Measurements from ENCODE around the gene PEX19.
A peak's percentile ranks its signal among the peaks of the same experiment; 100 is the strongest.
"Not testable (repeated sequence)": the region's sequence is repeated elsewhere in the genome, so short reads cannot be mapped to it uniquely, and the experiment has no call there.

Gene PEX19

DNA sequence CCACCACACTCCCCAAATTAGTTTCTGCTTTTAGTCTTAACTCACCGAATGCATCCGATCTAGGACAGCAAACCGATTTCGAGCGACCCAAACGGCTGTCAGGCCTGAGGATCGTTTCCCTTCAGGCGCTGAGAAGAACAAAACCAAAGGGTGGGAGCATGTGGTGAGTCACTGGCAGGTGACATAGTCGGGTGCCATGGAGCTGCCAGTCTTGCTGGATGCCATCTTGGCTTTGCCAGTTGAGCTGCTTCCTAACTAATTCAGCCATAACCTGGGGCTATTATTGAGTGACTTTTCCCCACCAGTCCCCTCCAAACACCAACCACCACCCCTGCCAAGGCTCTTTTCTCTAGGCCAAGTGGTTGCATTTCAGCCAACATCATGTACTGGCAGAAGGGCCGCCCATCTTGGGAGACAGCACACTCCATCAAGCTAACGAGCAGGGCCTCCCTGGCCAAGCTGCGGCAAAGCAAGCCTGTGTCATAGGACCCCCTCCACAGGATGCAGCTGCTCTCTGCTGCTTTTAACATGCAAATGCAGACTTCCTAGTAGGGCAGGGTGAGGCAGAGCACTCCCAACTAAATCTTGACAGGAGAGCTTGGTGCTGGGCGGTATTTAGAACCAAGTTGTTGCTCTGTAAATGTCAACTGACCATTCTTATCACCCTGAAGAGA, 22.3 kb upstream of the PEX19 start:
- Histone ChIP-seq H3K9me3 (ENCODE audit: low read length) (no peaks in the 10 kb centered on the region), H3K27ac (ENCODE audit: low read depth, low read length) (no peak overlapping the region), H3K36me3 (ENCODE audit: insufficient read depth, low read length) (peaks cover 82% of the 10 kb centered on the region), H3K4me1 (ENCODE audit: insufficient read depth, low read length) (no peaks in the 10 kb centered on the region), H3K9ac (ENCODE audit: low read length) (no peak overlapping the region), H3K4me3 (ENCODE audit: low read depth in 1 of 2, low read length in 2 of 2) (no peak overlapping the region), H3K27me3 (ENCODE audit: control insufficient read depth in 1 of 2, insufficient read depth in 2 of 2, low read length in 2 of 2) (no peaks in the 10 kb centered on the region)

DNA sequence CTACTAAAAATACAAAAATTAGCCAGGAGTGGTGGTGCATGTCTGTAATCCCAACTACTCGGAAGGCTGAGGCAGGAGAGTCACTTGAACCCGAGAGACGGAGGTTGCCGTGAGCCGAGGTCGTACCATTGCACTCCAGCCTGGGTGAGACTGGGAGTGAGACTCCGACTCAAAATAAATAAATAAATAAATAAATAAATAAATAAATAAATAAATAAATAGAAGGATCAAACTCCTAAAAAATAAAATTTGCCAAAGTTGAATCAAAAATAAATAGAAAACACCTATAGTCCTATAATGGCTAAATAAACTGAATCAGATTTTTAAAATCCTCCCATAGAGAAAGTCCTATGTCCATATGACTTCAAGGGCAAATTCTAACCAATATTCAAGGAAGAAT, 15.2 kb upstream of the PEX19 start:
- Histone ChIP-seq H3K4me3 (ENCODE audit: low read depth in 1 of 2, low read length in 2 of 2) (no peak overlapping the region), H3K27ac (ENCODE audit: low read depth, low read length) (no peak overlapping the region), H3K36me3 (ENCODE audit: insufficient read depth, low read length) (peaks cover 56% of the 10 kb centered on the region), H3K9me3 (ENCODE audit: low read length) (no peaks in the 10 kb centered on the region), H3K4me1 (ENCODE audit: insufficient read depth, low read length) (no peaks in the 10 kb centered on the region), H3K27me3 (ENCODE audit: control insufficient read depth in 1 of 2, insufficient read depth in 2 of 2, low read length in 2 of 2) (no peaks in the 10 kb centered on the region), H3K9ac (ENCODE audit: low read length) (no peak overlapping the region)

DNA sequence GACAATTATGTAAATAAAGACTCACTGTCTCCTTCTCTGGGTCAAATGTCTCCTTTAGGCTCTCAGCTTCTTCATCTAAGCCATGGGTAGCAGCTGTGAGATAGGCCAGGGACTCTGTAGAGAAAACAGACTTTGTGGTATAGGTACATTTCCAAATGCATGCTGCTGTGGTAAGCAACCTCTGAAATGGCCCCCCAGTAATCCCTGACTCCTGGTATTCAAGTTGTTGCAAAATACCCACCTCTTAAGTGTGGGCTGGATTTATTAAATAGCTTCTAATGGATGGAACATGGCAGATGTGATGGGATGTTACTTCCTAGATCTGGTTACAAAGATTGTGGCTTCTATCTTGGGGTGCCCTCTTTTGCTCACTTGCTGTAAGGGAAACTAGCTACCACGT, 11.1 kb upstream of the PEX19 start:
- H3K27me3 ChIP-seq (ENCODE audit: control insufficient read depth in 1 of 2, insufficient read depth in 2 of 2, low read length in 2 of 2), result no peaks in the 10 kb centered on the region
- no peak overlapping the region for H3K27ac ChIP-seq (ENCODE audit: low read depth, low read length)
- H3K36me3 ChIP-seq (ENCODE audit: insufficient read depth, low read length), result peaks cover 80% of the 10 kb centered on the region
- no peaks in the 10 kb centered on the region for H3K9me3 ChIP-seq (ENCODE audit: low read length)
- peaks cover 2% of the 10 kb centered on the region for H3K4me1 ChIP-seq (ENCODE audit: insufficient read depth, low read length)
- no peak overlapping the region for H3K9ac ChIP-seq (ENCODE audit: low read length)
- no peak overlapping the region for H3K4me3 ChIP-seq (ENCODE audit: low read depth in 1 of 2, low read length in 2 of 2)

- Histone ChIP-seq H3K4me1 (ENCODE audit: insufficient read depth, low read length) (peaks cover 4% of the 10 kb centered on the region), H3K36me3 (ENCODE audit: insufficient read depth, low read length) (peaks cover 85% of the 10 kb centered on the region), H3K9me3 (ENCODE audit: low read length) (no peaks in the 10 kb centered on the region), H3K4me3 (ENCODE audit: low read depth in 1 of 2, low read length in 2 of 2) (no peak overlapping the region), H3K27ac (ENCODE audit: low read depth, low read length) (no peak overlapping the region), H3K27me3 (ENCODE audit: control insufficient read depth in 1 of 2, insufficient read depth in 2 of 2, low read length in 2 of 2) (no peaks in the 10 kb centered on the region), H3K9ac (ENCODE audit: low read length) (no peak overlapping the region)
Observed at GRCh38 chr1:160293020-160293968, 8.4 kb upstream of the PEX19 start.

DNA sequence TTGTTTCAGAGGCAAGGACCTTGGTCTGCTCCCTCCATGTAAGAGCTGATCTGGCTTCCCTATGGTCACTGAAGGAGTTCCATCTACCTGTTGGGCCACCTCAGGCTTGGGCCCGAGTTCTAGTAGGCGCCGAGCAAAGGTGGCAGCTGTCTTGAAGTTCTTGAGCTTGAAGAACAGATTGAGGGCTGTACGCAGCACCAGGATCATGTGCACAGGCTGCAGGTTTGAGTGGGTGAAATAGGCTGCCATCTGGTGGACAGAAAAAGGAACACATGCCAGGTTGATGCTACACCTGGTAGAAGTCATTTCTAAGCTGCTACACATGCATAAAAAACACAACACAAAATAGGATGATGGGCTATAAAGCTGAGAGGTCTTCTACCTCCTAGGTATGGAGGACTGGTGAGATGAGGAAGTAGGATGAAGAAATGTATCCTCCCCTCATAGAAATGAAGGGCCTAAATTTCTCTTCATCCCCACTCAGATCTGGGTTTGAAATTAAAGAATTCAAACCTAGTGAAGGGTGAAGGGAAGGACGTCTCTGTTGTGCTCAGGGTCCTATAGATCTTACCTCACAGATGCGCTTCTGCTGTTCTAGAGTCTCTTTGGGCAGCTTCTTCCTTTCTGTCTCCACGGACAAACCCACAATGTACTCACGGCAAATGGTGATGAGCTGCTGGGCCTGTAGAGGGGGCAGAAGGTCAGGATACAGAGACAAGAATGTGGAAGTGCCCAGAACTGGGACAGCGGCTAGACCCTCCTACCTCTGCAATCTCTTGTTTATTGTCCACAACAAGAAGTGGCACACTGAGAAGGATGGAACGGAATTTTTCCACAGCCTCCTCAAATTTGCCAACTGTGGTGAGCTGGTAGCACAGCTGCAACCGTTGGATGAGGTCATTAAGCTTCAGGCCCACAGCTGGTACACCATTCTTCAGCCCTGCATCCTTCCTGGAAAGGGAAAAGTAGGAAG, 6.6 kb upstream of the PEX19 start:
- no peak overlapping the region for H3K9ac ChIP-seq (ENCODE audit: low read length)
- no peak overlapping the region for H3K4me3 ChIP-seq (ENCODE audit: low read depth in 1 of 2, low read length in 2 of 2)
- H3K36me3 ChIP-seq (ENCODE audit: insufficient read depth, low read length), result peaks cover 70% of the 10 kb centered on the region

DNA sequence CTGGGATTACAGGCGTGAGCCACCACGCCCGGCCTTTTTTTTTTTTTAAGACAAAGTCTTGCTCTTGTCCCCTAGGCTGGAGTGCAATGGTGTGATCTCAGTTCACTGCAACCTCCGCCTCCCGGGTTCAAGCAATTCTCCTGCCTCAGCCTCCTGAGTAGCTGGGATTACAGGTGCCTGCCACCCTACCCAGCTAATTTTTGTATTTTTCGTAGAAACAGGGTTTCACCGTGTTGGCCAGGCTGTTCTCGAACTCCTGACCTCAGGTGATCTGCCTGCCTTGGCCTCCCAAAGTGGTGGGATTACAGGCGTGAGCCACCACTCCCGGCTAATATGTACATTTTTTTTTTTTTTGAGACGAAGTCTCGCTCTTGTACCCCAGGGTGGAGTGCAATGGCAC, 2.8 kb upstream of the PEX19 start:
- not testable (repeated sequence) for H3K27ac ChIP-seq (ENCODE audit: low read depth, low read length); H3K27me3 ChIP-seq (ENCODE audit: control insufficient read depth in 1 of 2, insufficient read depth in 2 of 2, low read length in 2 of 2); H3K9me3 ChIP-seq (ENCODE audit: low read length); H3K9ac ChIP-seq (ENCODE audit: low read length); H3K4me3 ChIP-seq (ENCODE audit: low read depth in 1 of 2, low read length in 2 of 2)
- peaks cover 27% of the 10 kb centered on the region for H3K4me1 ChIP-seq (ENCODE audit: insufficient read depth, low read length)
- H3K36me3 ChIP-seq (ENCODE audit: insufficient read depth, low read length), result peaks cover 39% of the 10 kb centered on the region

More for the DNA sequence above, 6.6 kb upstream of the PEX19 start:
- H3K9me3 ChIP-seq (ENCODE audit: low read length), result no peaks in the 10 kb centered on the region
- H3K27ac ChIP-seq (ENCODE audit: low read depth, low read length), result no peak overlapping the region
- H3K27me3 ChIP-seq (ENCODE audit: control insufficient read depth in 1 of 2, insufficient read depth in 2 of 2, low read length in 2 of 2), result no peaks in the 10 kb centered on the region
- peaks cover 4% of the 10 kb centered on the region for H3K4me1 ChIP-seq (ENCODE audit: insufficient read depth, low read length)

DNA sequence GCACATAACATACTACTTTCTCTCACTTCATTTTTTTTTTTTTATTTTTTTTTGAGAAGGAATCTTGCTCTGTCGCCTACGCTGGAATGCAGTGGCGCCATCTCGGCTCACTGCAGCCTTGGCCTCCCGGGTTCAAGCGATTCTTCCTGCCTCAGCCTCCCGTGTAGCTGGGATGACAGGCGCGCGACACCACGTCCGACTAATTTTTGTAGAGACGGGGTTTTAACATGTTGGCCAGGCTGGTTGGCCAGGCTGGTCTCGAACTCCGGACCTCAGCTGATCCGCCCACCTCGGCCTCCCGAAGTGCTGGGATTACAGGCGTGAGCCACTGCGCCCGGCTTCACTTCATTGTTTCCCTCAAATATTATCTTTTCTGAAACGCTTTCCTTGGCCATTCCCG, 573 bp upstream of the PEX19 start:
- peak overlapping the region in 1 of 2 donors; percentile 96 for H3K4me3 ChIP-seq (ENCODE audit: low read depth in 1 of 2, low read length in 2 of 2)
- peaks cover 39% of the 10 kb centered on the region for H3K36me3 ChIP-seq (ENCODE audit: insufficient read depth, low read length)
- H3K4me1 ChIP-seq (ENCODE audit: insufficient read depth, low read length), result peaks cover 24% of the 10 kb centered on the region
- no peak overlapping the region for H3K9ac ChIP-seq (ENCODE audit: low read length)
- no peaks in the 10 kb centered on the region for H3K9me3 ChIP-seq (ENCODE audit: low read length)
- no peak overlapping the region for H3K27ac ChIP-seq (ENCODE audit: low read depth, low read length)
- no peaks in the 10 kb centered on the region for H3K27me3 ChIP-seq (ENCODE audit: control insufficient read depth in 1 of 2, insufficient read depth in 2 of 2, low read length in 2 of 2)

DNA sequence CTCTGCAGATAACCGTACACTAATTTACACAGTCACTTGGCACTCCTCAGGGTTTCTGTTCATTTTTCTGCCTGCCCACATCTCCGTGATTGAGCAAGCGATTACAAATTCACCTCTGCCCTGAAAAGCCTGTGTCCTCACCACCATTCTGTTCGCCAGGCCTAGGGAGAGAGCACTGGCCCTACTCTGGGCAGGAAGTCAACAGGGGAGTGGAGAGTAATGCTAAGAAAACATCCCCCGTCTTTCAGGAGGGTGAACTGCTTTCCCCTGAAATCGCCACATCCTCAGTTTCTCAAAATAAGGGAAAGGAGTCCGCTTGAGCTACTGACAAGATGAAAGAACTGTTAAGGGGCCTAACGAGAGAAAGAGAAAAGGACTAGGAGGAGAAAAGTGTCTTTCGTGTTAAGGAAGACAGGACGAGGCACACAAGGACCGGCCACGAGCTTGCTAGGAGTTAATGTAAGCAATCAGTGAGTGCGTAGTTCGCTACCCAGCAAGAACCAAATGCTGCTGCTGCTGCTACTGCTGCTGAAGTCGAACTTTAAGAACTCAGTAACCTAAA, 632 bp downstream of the PEX19 start:
- peak overlapping the region; percentile 65 for H3K9ac ChIP-seq (ENCODE audit: low read length)
- peaks cover 41% of the 10 kb centered on the region for H3K36me3 ChIP-seq (ENCODE audit: insufficient read depth, low read length)
- peaks cover 24% of the 10 kb centered on the region for H3K4me1 ChIP-seq (ENCODE audit: insufficient read depth, low read length)
- H3K27ac ChIP-seq (ENCODE audit: low read depth, low read length), result peak overlapping the region; percentile 87
- H3K4me3 ChIP-seq (ENCODE audit: low read depth in 1 of 2, low read length in 2 of 2), result peak overlapping the region; percentile 57 to 96
- H3K9me3 ChIP-seq (ENCODE audit: low read length), result no peaks in the 10 kb centered on the region
- H3K27me3 ChIP-seq (ENCODE audit: control insufficient read depth in 1 of 2, insufficient read depth in 2 of 2, low read length in 2 of 2), result no peaks in the 10 kb centered on the region

- H3K9me3 ChIP-seq (ENCODE audit: low read length), result no peaks in the 10 kb centered on the region
- peaks cover 24% of the 10 kb centered on the region for H3K4me1 ChIP-seq (ENCODE audit: insufficient read depth, low read length)
- no peaks in the 10 kb centered on the region for H3K27me3 ChIP-seq (ENCODE audit: control insufficient read depth in 1 of 2, insufficient read depth in 2 of 2, low read length in 2 of 2)
- H3K27ac ChIP-seq (ENCODE audit: low read depth, low read length), result no peak overlapping the region
- H3K36me3 ChIP-seq (ENCODE audit: insufficient read depth, low read length), result peaks cover 55% of the 10 kb centered on the region
- H3K9ac ChIP-seq (ENCODE audit: low read length), result no peak overlapping the region
- H3K4me3 ChIP-seq (ENCODE audit: low read depth in 1 of 2, low read length in 2 of 2), result no peak overlapping the region
Observed at GRCh38 chr1:160282807-160283206, 2.1 kb downstream of the PEX19 start.

GRCh38 chr1:160277987-160278386, 6.9 kb downstream of the PEX19 start:
- Histone ChIP-seq H3K9me3 (ENCODE audit: low read length) (no peaks in the 10 kb centered on the region), H3K36me3 (ENCODE audit: insufficient read depth, low read length) (peaks cover 57% of the 10 kb centered on the region), H3K4me3 (ENCODE audit: low read depth in 1 of 2, low read length in 2 of 2) (no peak overlapping the region), H3K9ac (ENCODE audit: low read length) (no peak overlapping the region), H3K27ac (ENCODE audit: low read depth, low read length) (no peak overlapping the region), H3K4me1 (ENCODE audit: insufficient read depth, low read length) (peaks cover 2% of the 10 kb centered on the region), H3K27me3 (ENCODE audit: control insufficient read depth in 1 of 2, insufficient read depth in 2 of 2, low read length in 2 of 2) (no peaks in the 10 kb centered on the region)

DNA sequence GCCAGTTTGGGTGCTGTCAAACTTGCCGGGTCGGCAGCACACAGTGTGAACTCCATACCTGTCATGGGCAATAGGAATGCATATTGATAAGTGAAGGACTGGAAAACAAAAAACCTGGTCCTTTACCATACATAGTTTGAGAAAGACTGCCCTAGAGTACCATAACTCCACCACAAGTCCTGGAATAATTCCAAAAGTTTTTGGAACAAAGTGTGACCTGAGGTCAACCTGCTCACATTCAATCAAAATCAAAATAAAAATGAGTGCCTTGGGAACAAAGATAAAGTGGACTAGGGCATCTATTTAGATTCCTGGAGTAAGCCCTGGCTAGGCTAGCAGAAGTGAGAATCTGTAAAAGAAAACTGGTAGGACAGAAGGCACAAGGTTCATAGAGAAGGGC, 7.6 kb downstream of the PEX19 start:
- no peak overlapping the region for H3K4me3 ChIP-seq (ENCODE audit: low read depth in 1 of 2, low read length in 2 of 2)
- H3K27me3 ChIP-seq (ENCODE audit: control insufficient read depth in 1 of 2, insufficient read depth in 2 of 2, low read length in 2 of 2), result no peaks in the 10 kb centered on the region
- peaks cover 50% of the 10 kb centered on the region for H3K36me3 ChIP-seq (ENCODE audit: insufficient read depth, low read length)
- H3K27ac ChIP-seq (ENCODE audit: low read depth, low read length), result no peak overlapping the region
- H3K9me3 ChIP-seq (ENCODE audit: low read length), result no peaks in the 10 kb centered on the region
- no peak overlapping the region for H3K9ac ChIP-seq (ENCODE audit: low read length)
- no peaks in the 10 kb centered on the region for H3K4me1 ChIP-seq (ENCODE audit: insufficient read depth, low read length)

All from muscle layer of colon (tissue), 2 donors.